A549 (cell line): ENCODE measurements around the gene RHEB.

Experiments used
- CHD2 ChIP-seq: fragments of 150-350 bp; IDR thresholded peaks from 2 replicates; pipeline ENCODE4 v1.6.1; 2014; ENCODE audit warnings: low read length; ENCODE audit not compliant: partially characterized antibody
- CTCF ChIP-seq: fragments of >200 bp; sonication (Bioruptor Twin); formaldehyde crosslinking; IDR thresholded peaks from 3 replicates; pipeline ENCODE4 v1.5.1; 2016
- EP300 ChIP-seq, 2 experiments: fragments of >200 bp; sonication (Bioruptor Twin); formaldehyde crosslinking; IDR thresholded peaks; 2 replicates in 1 of 2; 3 replicates in 1 of 2; pipeline ENCODE4 v1.6.1; 2016 to 2017
- MAZ ChIP-seq: fragments of 150-350 bp; IDR thresholded peaks from 2 replicates; pipeline ENCODE4 v1.6.1; 2014; ENCODE audit warnings: antibody characterized with exemption, low read depth, low read length, borderline replicate concordance
- NR3C1 ChIP-seq: fragments of >200 bp; sonication (Bioruptor Twin); formaldehyde crosslinking; IDR thresholded peaks from 3 replicates; pipeline ENCODE4 v1.6.1; 2017
- POLR2A ChIP-seq: IDR thresholded peaks from 2 replicates; pipeline ENCODE4 v1.6.1; 2012; ENCODE audit warnings: mild to moderate bottlenecking, low read length
- USF2 ChIP-seq: fragments of 450-650 bp; IDR thresholded peaks from 2 replicates; pipeline ENCODE4 v1.6.1; 2014; ENCODE audit warnings: antibody characterized with exemption

GRCh38 chr7:151468217-151469018 is 51.3 kb downstream of the RHEB start:
- TF ChIP-seq CTCF (no peak), POLR2A (no peak), NR3C1 (no peak), CHD2 (no peak), MAZ (no peak), USF2 (no peak), EP300 (IDR thresholded peaks at IDR 0.05) (no peak)
